Measurements from ENCODE around the gene MEF2A.

DNA sequence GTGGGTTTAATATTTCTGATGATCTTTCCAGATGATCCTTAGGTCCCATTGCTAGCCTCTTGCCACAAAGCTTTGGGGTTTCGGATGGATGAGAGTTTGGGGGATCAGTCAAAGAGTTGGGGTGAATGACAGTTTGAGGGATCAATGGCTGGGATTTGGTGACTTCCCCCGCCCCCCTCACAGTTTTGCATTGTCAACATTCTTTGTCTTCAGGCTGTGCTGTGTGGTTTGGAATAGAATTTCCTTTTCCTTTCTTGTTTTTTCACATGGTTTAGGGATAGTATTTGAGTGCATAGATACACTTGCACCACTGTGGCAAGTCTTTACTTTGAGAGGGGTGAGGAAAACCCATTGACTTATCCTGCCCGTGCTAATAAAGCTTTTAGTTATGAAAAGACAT lies 14.3 kb downstream of the MEF2A start:
- TF ChIP-seq, protein P1, sequence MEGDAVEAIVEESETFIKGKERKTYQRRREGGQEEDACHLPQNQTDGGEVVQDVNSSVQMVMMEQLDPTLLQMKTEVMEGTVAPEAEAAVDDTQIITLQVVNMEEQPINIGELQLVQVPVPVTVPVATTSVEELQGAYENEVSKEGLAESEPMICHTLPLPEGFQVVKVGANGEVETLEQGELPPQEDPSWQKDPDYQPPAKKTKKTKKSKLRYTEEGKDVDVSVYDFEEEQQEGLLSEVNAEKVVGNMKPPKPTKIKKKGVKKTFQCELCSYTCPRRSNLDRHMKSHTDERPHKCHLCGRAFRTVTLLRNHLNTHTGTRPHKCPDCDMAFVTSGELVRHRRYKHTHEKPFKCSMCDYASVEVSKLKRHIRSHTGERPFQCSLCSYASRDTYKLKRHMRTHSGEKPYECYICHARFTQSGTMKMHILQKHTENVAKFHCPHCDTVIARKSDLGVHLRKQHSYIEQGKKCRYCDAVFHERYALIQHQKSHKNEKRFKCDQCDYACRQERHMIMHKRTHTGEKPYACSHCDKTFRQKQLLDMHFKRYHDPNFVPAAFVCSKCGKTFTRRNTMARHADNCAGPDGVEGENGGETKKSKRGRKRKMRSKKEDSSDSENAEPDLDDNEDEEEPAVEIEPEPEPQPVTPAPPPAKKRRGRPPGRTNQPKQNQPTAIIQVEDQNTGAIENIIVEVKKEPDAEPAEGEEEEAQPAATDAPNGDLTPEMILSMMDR (IDR thresholded peaks at IDR 0.05) = no peak
- no peak for TF ChIP-seq EZH2 (IDR thresholded peaks at IDR 0.05; ENCODE audit: borderline replicate concordance, insufficient read depth, low read depth, low read length, poor library complexity, severe bottlenecking)
